ENCODE measurements around the gene ADGRL3.
A peak's percentile ranks its signal among the peaks of the same experiment; 100 is the strongest.
"Not testable (repeated sequence)": the region's sequence is repeated elsewhere in the genome, so short reads cannot be mapped to it uniquely, and the experiment has no call there.

The ADGRL3 gene

GRCh38 chr4:61373901-61374440, 173.8 kb downstream of the ADGRL3 start:
- DNase-seq = no peak

GRCh38 chr4:61374447-61374891, 174.3 kb downstream of the ADGRL3 start:
- no peak for DNase-seq

GRCh38 chr4:61375301-61375700, 175.2 kb downstream of the ADGRL3 start:
- DNase-seq = no peak

- no peak for DNase-seq
These were observed 176.2 kb downstream of the ADGRL3 start for GRCh38 chr4:61376301-61376700.

GRCh38 chr4:61379406-61379805, 179.3 kb downstream of the ADGRL3 start:
- no peak for DNase-seq

- DNase-seq = peak; percentile 35
These were observed 180.7 kb downstream of the ADGRL3 start for GRCh38 chr4:61380865-61381264.

- DNase-seq = no peak
These were observed 185.1 kb downstream of the ADGRL3 start for GRCh38 chr4:61385256-61385655.

GRCh38 chr4:61387372-61387771, 187.2 kb downstream of the ADGRL3 start:
- DNase-seq = not testable (repeated sequence)

- DNase-seq = no peak
These were observed 189.5 kb downstream of the ADGRL3 start for GRCh38 chr4:61389640-61390039.

- no peak for DNase-seq
These were observed 195.6 kb downstream of the ADGRL3 start for GRCh38 chr4:61395754-61396153.

- DNase-seq = no peak
These were observed 197.0 kb downstream of the ADGRL3 start for GRCh38 chr4:61397174-61397573.

GRCh38 chr4:61400439-61401038, 200.4 kb downstream of the ADGRL3 start:
- no peak for DNase-seq

GRCh38 chr4:61401771-61402170, 201.6 kb downstream of the ADGRL3 start:
- DNase-seq = peak; percentile 34

GRCh38 chr4:61405307-61405706, 205.2 kb downstream of the ADGRL3 start:
- no peak for DNase-seq

GRCh38 chr4:61406677-61407076, 206.6 kb downstream of the ADGRL3 start:
- no peak for DNase-seq

GRCh38 chr4:61407642-61408618, 207.8 kb downstream of the ADGRL3 start:
- DNase-seq = peak; percentile 40

- no peak for DNase-seq
These were observed 208.7 kb downstream of the ADGRL3 start for GRCh38 chr4:61408861-61409260.

GRCh38 chr4:61411241-61411640, 211.1 kb downstream of the ADGRL3 start:
- DNase-seq = no peak

- DNase-seq = no peak
These were observed 225.2 kb downstream of the ADGRL3 start for GRCh38 chr4:61425315-61425714.

GRCh38 chr4:61426229-61426628, 226.1 kb downstream of the ADGRL3 start:
- no peak for DNase-seq

GRCh38 chr4:61427099-61427817, 227.1 kb downstream of the ADGRL3 start:
- no peak for DNase-seq

- DNase-seq = no peak
These were observed 227.8 kb downstream of the ADGRL3 start for GRCh38 chr4:61427818-61428495.

GRCh38 chr4:61428950-61429349, 228.8 kb downstream of the ADGRL3 start:
- DNase-seq = no peak
